HG03521 (cell line): ENCODE data around the gene CELSR3.
A peak's percentile ranks its signal among the peaks of the same experiment; 100 is the strongest.

Experiments
- ATAC-seq: cut with Tn5 transposase; IDR thresholded peaks from one replicate; pipeline ENCODE4 v1.9.1; 2021; ENCODE audit warnings: mild to moderate bottlenecking, moderate library complexity; ENCODE audit not compliant: unreplicated experiment

The CELSR3 gene

DNA sequence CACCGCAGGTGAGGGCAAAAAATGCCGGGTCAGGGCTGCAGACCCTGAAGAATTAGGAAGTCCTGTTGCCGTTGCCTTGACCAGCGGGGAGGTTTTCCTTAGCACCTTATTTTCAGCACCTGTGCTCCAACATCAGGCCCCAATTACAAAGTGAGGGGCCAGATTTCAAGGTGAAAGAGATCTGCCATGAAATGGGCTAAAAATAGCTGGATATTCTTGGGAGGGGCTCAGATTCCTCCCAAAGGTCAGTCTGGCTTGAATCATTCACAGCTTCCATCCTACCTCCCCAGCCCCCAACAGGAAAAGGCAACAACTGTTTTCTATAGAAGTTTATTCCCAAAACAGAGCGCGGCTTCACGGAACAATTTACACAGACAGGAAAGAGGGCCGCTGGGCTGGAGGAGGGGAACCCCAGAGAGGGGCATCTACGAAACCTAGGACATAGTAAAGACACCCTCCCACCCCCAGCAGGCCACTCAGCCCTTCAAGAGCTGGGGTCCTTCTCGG lies 26.5 kb downstream of the CELSR3 start:
- no peak for ATAC-seq

- ATAC-seq: peak; percentile 92
Observed at GRCh38 chr3:48635222-48636021, 27.3 kb downstream of the CELSR3 start, which contains the start of gene SLC26A6. Gene SLC26A6 (minus strand): TSS chr3:48635461. CDS start chr3:48635393, 68 bp downstream.

DNA sequence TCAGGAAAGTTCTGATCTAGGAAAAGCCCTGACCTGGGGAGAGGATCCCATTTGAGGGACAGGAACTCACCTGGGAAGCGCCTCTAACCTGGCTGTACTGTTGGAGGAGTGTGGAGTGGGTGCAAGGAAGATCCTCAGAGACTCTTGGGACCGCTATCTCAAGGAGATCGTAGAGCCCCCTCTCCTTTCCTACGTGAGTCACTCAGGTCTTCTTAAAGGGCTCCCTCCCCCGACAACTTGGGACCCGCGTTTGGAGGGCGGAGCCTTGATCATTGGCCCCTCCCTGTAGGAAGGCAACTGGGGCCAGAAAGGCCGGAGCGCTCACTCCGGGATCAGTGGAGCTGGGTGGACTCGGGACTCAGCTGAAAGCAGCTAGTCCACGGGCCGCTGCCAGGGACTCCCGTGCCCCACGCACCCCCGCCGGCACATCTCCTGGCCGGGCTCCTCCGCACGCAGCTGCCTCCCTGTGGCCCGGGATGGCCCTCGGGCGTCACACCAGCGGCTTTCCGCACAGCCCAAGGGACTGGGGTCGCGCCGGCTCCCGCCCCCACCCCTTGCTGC lies 27.9 kb downstream of the CELSR3 start:
- ATAC-seq: peak; percentile 22

- ATAC-seq: no peak
Observed at GRCh38 chr3:48633743-48634142, 28.9 kb downstream of the CELSR3 start.

DNA sequence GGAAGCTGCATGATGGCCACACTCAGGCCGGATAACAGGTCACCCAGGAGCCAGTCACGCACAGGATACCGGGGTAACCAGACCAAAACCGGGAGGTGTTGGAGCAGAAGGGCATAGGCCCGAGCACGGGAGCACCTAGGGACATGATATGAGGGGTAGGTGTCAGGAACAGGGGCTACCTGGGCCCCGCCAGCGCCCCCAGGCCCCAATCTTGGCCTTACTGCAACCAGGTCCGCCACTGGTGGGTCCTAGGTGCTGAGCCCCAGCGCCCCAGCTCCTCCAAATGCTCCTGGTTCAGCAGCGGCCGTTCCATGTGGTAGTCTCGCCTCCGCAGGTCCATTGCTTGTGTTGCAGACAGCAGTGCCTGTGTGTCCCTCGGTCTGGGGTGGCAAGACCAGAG lies 29.4 kb downstream of the CELSR3 start:
- no peak for ATAC-seq

DNA sequence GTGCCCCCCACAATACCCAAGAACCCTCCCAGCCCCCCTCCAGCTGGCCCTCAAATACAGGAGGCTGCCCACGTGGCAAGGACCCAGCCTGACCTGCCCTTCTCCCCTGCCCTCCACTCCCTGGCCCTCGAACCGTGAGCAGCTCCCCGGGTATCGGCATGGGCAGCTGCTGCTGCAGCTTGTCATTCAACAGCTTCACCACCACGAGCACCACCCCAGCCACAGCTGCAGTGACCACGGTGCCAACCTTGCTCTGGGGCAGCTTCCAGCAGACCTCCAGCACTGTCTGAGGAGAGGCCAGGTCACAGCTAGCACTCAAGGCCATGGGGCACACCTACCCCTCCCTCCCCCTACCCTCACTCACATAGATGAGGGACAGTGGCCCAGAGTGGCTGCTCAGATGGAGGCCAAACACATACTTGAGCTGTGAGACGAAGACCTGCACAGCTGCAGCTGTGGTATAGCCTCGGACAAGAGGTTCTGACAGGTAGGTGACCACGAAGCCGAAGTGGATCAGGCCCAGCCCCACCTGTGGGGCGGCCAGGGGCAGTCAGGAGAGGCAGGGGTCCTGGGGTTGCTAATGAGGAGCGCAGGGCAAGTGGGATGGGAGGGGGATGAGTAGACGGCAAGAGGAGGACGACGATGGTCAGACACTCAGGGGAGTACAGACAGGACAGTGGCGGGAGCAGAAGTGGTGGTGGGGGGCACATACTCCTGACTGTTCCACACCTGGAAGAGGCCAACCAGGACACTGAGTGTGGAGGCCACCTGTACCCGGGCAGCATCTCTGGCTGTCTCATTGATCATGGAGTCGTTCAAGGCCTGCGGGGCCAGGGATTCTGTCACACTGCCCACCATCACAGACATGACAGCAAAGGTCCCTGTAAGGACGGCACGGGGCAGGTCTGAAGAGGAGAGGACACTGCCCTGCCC lies 30.9 kb downstream of the CELSR3 start:
- no peak for ATAC-seq

- ATAC-seq: no peak
Observed at GRCh38 chr3:48630833-48631232, 31.9 kb downstream of the CELSR3 start.

DNA sequence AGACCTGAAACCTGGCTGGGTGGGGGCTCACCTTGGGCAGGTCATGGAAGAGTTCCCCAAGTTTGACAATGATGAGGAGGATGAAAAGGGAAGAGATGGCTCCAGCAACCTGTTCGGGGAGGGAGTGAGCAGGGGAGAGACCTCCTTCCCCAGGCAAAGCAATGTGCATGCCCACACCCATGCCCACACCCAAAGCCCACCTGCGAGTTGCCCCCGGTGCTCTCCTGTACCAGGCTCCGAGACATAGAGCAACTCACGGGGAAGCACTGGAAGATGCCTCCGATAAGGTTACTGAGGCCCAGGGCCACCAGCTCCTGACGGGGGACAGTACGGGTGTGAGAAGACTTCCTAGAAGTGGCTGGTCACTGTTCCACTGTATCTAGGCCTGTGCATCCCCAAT lies 32.3 kb downstream of the CELSR3 start:
- no peak for ATAC-seq

- no peak for ATAC-seq
Observed at GRCh38 chr3:48629894-48630293, 32.8 kb downstream of the CELSR3 start.

DNA sequence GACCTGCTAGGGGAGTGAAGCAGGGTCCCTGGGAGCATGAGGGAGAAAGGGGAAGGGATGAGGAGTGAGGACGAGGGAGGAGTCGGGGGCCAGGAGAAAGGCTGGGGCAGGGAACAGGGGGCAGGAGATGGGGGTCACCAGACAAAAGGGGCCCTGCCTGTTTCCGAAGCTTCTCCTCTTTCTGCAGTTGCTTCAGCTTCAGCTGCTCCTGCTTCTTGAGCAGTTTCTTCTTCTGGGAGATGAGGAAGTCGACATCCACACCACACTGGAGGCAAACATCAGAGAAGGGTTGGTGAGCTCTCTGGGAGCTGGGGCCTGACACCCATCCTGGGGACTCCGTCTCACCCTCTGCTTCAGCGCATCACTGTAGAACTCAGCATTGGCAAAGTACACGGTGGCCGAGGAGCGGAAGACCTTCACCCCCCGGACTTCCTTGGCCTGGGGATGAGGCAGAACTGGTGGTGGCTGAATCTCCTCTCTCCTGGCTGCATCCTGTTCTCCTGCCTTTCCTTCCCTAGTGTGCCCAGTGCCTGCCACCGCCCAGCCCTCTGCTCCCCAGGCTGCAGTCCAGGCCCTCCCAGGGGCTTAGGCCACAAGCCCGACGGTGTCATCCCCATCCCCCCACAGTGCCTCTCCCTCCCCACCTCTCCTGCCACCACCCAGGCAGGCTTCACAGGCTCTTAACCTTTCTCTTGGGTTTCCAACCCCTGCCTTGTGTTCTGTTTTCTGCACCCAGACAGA lies 34.2 kb downstream of the CELSR3 start:
- no peak for ATAC-seq

- no peak for ATAC-seq
Observed at GRCh38 chr3:48625600-48625999, 37.1 kb downstream of the CELSR3 start.

DNA sequence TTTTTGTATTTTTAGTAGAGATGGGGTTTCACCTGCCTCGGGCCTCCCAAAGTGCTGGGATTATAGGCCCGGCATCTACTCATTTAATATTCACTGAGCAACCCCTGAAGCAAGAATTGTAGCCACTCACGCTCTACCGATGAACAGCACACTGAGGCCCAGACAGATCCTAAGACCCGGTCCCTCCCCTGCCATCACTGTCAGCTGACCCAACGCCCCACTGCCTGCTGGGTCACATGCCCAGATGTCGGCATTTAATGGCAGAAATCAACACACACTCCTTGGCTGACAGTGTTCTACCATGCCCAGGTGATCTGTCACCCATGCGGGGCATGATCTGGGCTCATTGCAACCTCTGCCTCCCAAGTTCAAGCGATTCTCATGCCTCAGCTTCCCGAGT lies 37.9 kb downstream of the CELSR3 start:
- ATAC-seq: no peak

GRCh38 chr3:48623851-48624547 lies 38.7 kb downstream of the CELSR3 start:
- no peak for ATAC-seq

DNA sequence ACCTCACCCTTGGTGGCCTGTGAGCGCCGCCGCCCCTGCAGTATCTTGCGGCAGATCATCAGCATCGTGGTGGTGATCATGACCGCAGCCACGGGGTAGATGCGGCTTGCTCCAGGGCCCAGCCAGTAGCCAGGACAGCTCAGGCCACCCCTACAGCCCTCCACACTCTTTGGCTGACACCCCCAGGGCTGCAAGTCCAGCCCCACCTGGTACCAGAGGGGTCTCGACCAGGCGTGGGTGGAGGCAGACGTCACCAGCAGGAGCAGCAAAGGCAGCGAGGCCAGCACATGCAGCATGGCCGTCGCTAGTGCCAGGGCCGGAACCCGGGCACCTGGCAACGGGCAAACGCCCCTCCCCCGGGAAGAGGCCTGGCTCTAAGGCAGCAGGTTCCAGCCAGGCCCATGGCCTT lies 41.2 kb downstream of the CELSR3 start, which contains the start of gene TMEM89:
Gene TMEM89 (minus strand): TSS at position 309 of the 409 bp plus-strand sequence. CDS start 13 bp downstream, at position 296.
- no peak for ATAC-seq

GRCh38 chr3:48619541-48620524 lies 42.9 kb downstream of the CELSR3 start:
- ATAC-seq: no peak

- ATAC-seq: no peak
Observed at GRCh38 chr3:48617559-48617958, 45.1 kb downstream of the CELSR3 start.

DNA sequence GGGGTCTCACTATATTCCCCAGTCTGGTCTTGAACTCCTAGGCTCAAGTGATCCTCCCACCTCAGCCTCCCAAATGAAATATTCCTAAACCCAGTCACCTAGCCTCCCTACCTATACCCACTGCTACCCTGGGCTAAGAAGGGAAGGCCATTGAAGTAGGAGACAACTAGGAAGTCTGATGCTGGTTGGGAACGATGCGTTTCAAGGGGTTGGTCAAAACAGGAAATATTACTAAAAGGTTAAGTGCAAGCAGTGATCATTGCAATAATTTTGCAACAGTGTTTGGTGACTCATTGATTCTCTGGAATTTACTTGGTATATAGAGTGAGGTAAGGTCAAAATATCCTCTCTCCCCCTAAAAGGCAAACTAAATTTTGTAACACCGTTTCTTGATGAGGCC lies 48.6 kb downstream of the CELSR3 start:
- no peak for ATAC-seq

- no peak for ATAC-seq
Observed at GRCh38 chr3:48612309-48612708, 50.4 kb downstream of the CELSR3 start.
